ENCODE measurements around the gene TECTB. TPM values are rescaled to one million over a fixed set of nuclear protein-coding genes. Genes with fewer than 3 reads are reported as not detected.
A peak's percentile ranks its signal among the peaks of the same experiment; 100 is the strongest.

The TECTB gene
- total and polyA plus RNA-seq, 4 donors, result not detected

- TF ChIP-seq, protein P1, sequence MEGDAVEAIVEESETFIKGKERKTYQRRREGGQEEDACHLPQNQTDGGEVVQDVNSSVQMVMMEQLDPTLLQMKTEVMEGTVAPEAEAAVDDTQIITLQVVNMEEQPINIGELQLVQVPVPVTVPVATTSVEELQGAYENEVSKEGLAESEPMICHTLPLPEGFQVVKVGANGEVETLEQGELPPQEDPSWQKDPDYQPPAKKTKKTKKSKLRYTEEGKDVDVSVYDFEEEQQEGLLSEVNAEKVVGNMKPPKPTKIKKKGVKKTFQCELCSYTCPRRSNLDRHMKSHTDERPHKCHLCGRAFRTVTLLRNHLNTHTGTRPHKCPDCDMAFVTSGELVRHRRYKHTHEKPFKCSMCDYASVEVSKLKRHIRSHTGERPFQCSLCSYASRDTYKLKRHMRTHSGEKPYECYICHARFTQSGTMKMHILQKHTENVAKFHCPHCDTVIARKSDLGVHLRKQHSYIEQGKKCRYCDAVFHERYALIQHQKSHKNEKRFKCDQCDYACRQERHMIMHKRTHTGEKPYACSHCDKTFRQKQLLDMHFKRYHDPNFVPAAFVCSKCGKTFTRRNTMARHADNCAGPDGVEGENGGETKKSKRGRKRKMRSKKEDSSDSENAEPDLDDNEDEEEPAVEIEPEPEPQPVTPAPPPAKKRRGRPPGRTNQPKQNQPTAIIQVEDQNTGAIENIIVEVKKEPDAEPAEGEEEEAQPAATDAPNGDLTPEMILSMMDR (IDR thresholded peaks at IDR 0.05; ENCODE audit: control extremely low read depth, extremely low read depth), result no peak
- no peaks in the 10 kb centered on the region for H3K9me3 ChIP-seq (ENCODE audit: control insufficient read depth in 4 of 4, insufficient read depth in 3 of 4, low read length in 3 of 4)
- 47 to 51% methylated on average over 2 of the region's 2 CpGs for WGBS, 2 donors
- H3K4me1 ChIP-seq (ENCODE audit: control insufficient read depth in 5 of 5, insufficient read depth in 5 of 5, low read length in 5 of 5), result peaks cover 0 to 3% (median 0%) of the 10 kb centered on the region in 5 donors
- no peak overlapping the region for H3K9ac ChIP-seq (ENCODE audit: insufficient read depth in 1 of 2, low read length in 2 of 2)
- DNase-seq (no peak), ATAC-seq (ENCODE audit: insufficient read depth, low FRiP score) (no peak)
- no peaks in the 10 kb centered on the region for H3K27me3 ChIP-seq (ENCODE audit: control insufficient read depth in 3 of 3, insufficient read depth in 3 of 3, low read length in 2 of 3)
- H3K4me3 ChIP-seq, result no peak overlapping the region
- no peaks in the 10 kb centered on the region for H3K36me3 ChIP-seq (ENCODE audit: control insufficient read depth in 4 of 4, insufficient read depth in 4 of 4, low read length in 4 of 4)
- no peak overlapping the region for H3K27ac ChIP-seq (ENCODE audit: low read depth in 1 of 2, low read length in 1 of 2)
Observed at GRCh38 chr10:112265745-112266144, 17.5 kb upstream of the TECTB start.

DNA sequence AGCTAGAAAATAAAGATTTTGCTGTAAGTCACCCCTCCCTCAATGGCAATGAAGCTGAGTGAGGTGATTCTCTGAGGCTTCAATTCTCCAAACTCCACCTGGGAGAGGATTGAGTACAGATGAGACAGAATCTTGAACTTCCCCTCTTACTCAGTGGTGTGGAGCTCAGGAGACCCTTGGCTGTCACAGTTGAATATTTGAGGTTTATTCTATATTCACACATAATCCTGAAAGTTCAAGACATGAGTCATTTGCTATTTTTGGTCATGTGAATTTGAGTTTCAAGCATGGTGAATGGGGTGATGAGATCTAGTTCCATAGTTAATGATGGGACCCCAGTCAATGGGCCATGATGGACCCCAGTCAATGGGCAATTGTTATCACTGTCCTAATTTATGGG lies 13.9 kb upstream of the TECTB start:
- no peaks in the 10 kb centered on the region for H3K27me3 ChIP-seq (ENCODE audit: control insufficient read depth in 3 of 3, insufficient read depth in 3 of 3, low read length in 2 of 3)
- DNase-seq (no peak), ATAC-seq (ENCODE audit: insufficient read depth, low FRiP score) (no peak)
- no peak overlapping the region for H3K27ac ChIP-seq (ENCODE audit: low read depth in 1 of 2, low read length in 1 of 2)
- no peaks in the 10 kb centered on the region for H3K36me3 ChIP-seq (ENCODE audit: control insufficient read depth in 4 of 4, insufficient read depth in 4 of 4, low read length in 4 of 4)
- peaks cover 0 to 3% (median 0%) of the 10 kb centered on the region in 5 donors for H3K4me1 ChIP-seq (ENCODE audit: control insufficient read depth in 5 of 5, insufficient read depth in 5 of 5, low read length in 5 of 5)
- H3K9me3 ChIP-seq (ENCODE audit: control insufficient read depth in 4 of 4, insufficient read depth in 3 of 4, low read length in 3 of 4), result no peaks in the 10 kb centered on the region
- no peak overlapping the region for H3K9ac ChIP-seq (ENCODE audit: insufficient read depth in 1 of 2, low read length in 2 of 2)
- no peak overlapping the region for H3K4me3 ChIP-seq
- TF ChIP-seq, protein P1 (IDR thresholded peaks at IDR 0.05; ENCODE audit: control extremely low read depth, extremely low read depth), result no peak

GRCh38 chr10:112271982-112272381 lies 11.2 kb upstream of the TECTB start:
- Histone ChIP-seq H3K4me3 (no peak overlapping the region), H3K27me3 (ENCODE audit: control insufficient read depth in 3 of 3, insufficient read depth in 3 of 3, low read length in 2 of 3) (no peaks in the 10 kb centered on the region), H3K4me1 (ENCODE audit: control insufficient read depth in 5 of 5, insufficient read depth in 5 of 5, low read length in 5 of 5) (no peaks in the 10 kb centered on the region), H3K9me3 (ENCODE audit: control insufficient read depth in 4 of 4, insufficient read depth in 3 of 4, low read length in 3 of 4) (no peaks in the 10 kb centered on the region), H3K9ac (ENCODE audit: insufficient read depth in 1 of 2, low read length in 2 of 2) (no peak overlapping the region), H3K36me3 (ENCODE audit: control insufficient read depth in 4 of 4, insufficient read depth in 4 of 4, low read length in 4 of 4) (no peaks in the 10 kb centered on the region), H3K27ac (ENCODE audit: low read depth in 1 of 2, low read length in 1 of 2) (no peak overlapping the region)
- ATAC-seq (ENCODE audit: insufficient read depth, low FRiP score) (peak; percentile 48), DNase-seq (peak in 1 of 3 donors; percentile 45)
- WGBS, 2 donors, result 82 to 87% methylated on average over 3 of the region's 3 CpGs
- TF ChIP-seq, protein P1 (IDR thresholded peaks at IDR 0.05; ENCODE audit: control extremely low read depth, extremely low read depth), result no peak

DNA sequence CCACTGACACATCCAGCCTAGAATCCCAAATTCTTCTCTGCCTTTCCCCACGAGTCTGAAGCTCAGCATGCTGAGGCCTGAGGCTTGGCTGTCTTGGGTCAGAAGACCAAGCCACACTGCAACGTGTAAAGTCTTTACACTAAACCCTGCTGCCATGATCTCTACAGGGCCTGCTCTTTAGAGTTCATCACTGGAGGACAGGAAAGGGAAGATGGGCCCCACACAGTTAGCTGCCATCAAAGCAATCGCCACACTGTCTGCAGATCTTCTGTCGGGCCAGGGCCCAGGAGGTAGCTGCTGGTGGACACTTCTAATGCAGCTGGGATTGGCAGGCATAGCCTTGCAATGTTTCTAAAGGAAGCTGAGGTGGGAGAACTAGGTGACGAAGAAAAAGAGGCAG lies 8.4 kb upstream of the TECTB start:
- TF ChIP-seq, protein P1 (IDR thresholded peaks at IDR 0.05; ENCODE audit: control extremely low read depth, extremely low read depth), result no peak
- Histone ChIP-seq H3K9me3 (ENCODE audit: control insufficient read depth in 4 of 4, insufficient read depth in 3 of 4, low read length in 3 of 4) (no peaks in the 10 kb centered on the region), H3K9ac (ENCODE audit: insufficient read depth in 1 of 2, low read length in 2 of 2) (no peak overlapping the region), H3K27ac (ENCODE audit: low read depth in 1 of 2, low read length in 1 of 2) (no peak overlapping the region), H3K36me3 (ENCODE audit: control insufficient read depth in 4 of 4, insufficient read depth in 4 of 4, low read length in 4 of 4) (no peaks in the 10 kb centered on the region), H3K4me1 (ENCODE audit: control insufficient read depth in 5 of 5, insufficient read depth in 5 of 5, low read length in 5 of 5) (no peaks in the 10 kb centered on the region), H3K27me3 (ENCODE audit: control insufficient read depth in 3 of 3, insufficient read depth in 3 of 3, low read length in 2 of 3) (no peaks in the 10 kb centered on the region), H3K4me3 (no peak overlapping the region)
- DNase-seq, result no peak
- WGBS, 2 donors, result 79 to 87% methylated on average over 5 of the region's 5 CpGs
- ATAC-seq (ENCODE audit: insufficient read depth, low FRiP score), result no peak
